ENCODE results near the gene NCBP2. TPM values are rescaled to one million over a fixed set of nuclear protein-coding genes. Genes with fewer than 3 reads are reported as not detected.
A peak's percentile ranks its signal among the peaks of the same experiment; 100 is the strongest.

Gene NCBP2
- total RNA-seq, 4 donors from 2014 or later: 18.8 to 32.9 (median 27.0) TPM

DNA sequence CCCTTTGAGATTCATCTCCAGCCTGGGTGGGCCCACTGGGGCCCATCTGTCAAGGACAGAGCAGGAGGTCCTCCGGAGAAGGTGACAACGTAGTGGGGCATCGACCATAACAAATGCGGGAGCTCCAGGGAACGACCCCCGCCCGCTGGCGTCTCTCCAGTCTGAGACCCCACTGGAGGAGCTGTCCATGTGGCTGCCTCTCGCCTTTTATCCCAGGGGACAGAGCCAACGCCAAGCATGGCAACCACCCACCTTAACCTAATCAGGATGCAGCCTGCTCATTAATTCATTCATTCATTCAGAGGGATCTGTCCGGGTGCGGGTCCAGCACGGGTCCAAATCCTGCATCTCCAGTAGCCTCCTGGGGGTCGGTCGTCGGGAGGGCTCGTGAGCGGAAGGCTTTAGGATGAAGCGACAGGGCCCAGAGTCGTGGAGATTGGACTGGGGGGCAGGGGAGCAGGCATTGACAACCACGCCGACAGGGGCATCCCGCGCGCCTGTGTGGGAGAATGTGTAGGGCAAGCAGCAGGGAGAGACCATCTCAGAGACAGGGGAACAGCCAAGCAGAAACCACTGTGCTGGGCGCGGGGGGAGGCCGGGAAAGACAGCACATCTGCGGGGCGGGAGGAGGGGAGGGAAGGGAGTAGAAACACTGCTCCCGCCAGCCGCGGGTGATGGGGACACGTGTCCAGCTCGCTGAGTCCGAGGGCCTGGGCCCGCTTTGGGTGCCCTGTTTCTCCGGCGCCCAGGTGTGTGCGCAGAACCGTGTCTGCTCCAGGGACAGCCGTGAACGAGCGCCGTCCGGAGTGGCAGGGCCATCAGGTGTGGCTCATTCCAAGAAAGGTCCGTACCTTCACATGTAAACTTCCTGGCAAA lies 24.4 kb upstream of the NCBP2 start:
- 80 to 84% methylated on average over 41 to 47 of the region's 47 CpGs for WGBS, 2 donors
- intact Hi-C loops (cut with DNase I; ENCODE audit: low total_unique reads): loop anchor here (10.0 kb wide), 1 partner anchor 132 kb away; no protein-coding TSS in a partner anchor

GRCh38 chr3:196965804-196966173 lies 23.5 kb upstream of the NCBP2 start:
- intact Hi-C loops (cut with DNase I; ENCODE audit: low total_unique reads): loop anchor here (10.0 kb wide), 1 partner anchor 131 kb away; no protein-coding TSS in a partner anchor
- 95 to 96% methylated on average over 10 of the region's 10 CpGs for WGBS, 2 donors

More for the DNA sequence above, 24.4 kb upstream of the NCBP2 start:
- TF ChIP-seq POLR2A (IDR thresholded peaks at IDR 0.05) (no peak), CTCF (IDR thresholded peaks at IDR 0.05) (no peak)
- H3K4me3 ChIP-seq (ENCODE audit: low read depth, poor library complexity, severe bottlenecking): no peak overlapping the region
- peak in 1 of 2 donors; percentile 84 for DNase-seq (ENCODE audit: low spot score in 2 of 2)

DNA sequence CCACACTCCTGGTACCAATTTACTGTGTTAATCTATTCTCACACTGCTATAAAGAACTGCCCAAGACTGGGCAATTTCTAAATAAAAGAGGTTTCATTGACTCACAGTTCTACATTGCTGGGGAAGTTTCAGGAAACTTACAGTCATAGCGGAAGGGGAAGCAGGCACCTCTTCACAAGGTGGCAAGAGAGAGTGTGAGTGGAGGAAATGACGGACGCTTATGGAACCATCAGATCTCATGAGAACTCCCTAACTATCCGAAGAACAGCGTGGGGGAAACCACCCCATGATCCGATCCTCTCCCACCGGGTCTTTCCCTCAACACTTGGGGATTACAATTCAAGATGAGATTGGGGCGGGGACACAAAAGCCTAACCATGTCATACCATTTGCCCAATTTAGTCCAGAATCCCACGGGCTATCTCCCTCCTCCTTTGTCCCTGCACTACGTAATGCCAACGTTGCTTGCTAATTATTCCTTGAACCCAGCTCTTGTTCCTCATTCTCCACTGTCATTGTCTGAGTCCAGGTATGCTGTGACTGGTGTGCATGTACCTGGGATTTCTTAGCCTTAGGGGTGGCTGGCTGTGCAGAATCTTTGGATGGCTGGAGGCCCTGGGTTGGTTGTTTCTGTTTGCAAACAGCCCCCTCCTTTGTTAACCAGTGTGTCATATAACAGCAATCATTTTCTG lies 22.9 kb upstream of the NCBP2 start:
- 91 to 92% methylated on average over 11 of the region's 11 CpGs for WGBS, 2 donors
- peak in 1 of 2 donors; percentile 23 for DNase-seq (ENCODE audit: low spot score in 2 of 2)
- intact Hi-C loops (cut with DNase I; ENCODE audit: low total_unique reads): loop anchor here (10.0 kb wide), 1 partner anchor 130 kb away; no protein-coding TSS in a partner anchor
- H3K4me3 ChIP-seq (ENCODE audit: low read depth, poor library complexity, severe bottlenecking): no peak overlapping the region
- TF ChIP-seq CTCF (IDR thresholded peaks at IDR 0.05): no peak
- TF ChIP-seq POLR2A (IDR thresholded peaks at IDR 0.05): no peak

More at GRCh38 chr3:196965804-196966173, 23.5 kb upstream of the NCBP2 start:
- H3K4me3 ChIP-seq (ENCODE audit: low read depth, poor library complexity, severe bottlenecking): no peak overlapping the region
- no peak for TF ChIP-seq CTCF (IDR thresholded peaks at IDR 0.05)
- TF ChIP-seq POLR2A (IDR thresholded peaks at IDR 0.05): no peak
- DNase-seq (ENCODE audit: low spot score in 2 of 2): peak in 1 of 2 donors; percentile 65

DNA sequence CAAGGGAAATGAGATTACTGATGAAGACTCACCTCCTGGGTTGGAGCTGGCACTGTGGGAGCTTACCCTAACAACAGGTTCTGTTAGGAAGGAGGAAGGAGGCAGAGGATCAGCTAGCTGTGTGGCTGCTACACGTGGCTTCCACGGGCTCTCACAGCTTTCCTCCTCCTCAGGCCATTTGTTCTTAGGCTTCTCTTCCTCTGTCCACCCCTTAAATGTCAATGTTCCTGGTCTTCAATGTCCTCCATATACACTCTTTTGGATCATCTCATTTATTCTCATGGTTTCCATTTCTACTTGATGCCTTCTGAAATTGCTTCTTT lies 21.3 kb upstream of the NCBP2 start:
- WGBS, 2 donors: 89 to 95% methylated on average over 2 of the region's 2 CpGs
- H3K4me3 ChIP-seq (ENCODE audit: low read depth, poor library complexity, severe bottlenecking): no peak overlapping the region
- peak in 1 of 2 donors; percentile 37 for DNase-seq (ENCODE audit: low spot score in 2 of 2)
- intact Hi-C loops (cut with DNase I; ENCODE audit: low total_unique reads): loop anchor here (10.0 kb wide), 1 partner anchor 129 kb away; no protein-coding TSS in a partner anchor
- TF ChIP-seq CTCF (IDR thresholded peaks at IDR 0.05) (no peak), POLR2A (IDR thresholded peaks at IDR 0.05) (no peak)

DNA sequence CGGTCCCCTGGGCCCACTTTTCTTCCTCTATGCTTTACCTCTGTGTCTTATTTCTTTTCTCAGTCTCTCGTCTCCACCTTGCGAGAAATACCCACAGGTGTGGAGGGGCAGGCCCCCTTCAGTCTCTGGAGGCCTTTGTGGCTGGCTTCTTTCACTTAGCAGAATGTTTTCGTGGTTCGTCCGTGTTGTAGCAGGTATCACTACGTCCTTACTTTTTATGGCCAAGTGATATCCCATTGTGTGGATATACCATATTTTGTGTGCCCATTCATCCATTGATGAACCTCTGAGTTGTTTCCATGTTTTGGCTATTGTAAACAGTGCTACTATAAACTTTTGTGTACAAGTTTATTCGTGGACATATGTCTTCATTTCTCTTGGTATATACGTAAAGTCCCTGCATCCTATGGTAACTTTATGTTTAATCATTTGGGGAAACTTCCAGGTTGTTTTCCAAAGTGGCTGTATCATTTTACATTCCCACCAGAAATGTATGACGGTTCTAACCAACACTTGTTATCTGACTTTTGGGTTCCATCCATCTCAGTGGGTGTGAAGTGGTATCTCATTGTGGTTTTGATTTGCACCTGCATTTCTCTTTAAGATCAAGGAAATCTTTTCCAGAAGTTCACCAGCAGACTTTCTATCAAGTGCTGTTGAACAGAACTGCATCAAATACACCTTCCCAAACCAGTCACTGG lies 20.8 kb upstream of the NCBP2 start:
- no peak overlapping the region for H3K4me3 ChIP-seq (ENCODE audit: low read depth, poor library complexity, severe bottlenecking)
- TF ChIP-seq CTCF (IDR thresholded peaks at IDR 0.05): no peak
- no peak for TF ChIP-seq POLR2A (IDR thresholded peaks at IDR 0.05)
- peak in 1 of 2 donors; percentile 29 for DNase-seq (ENCODE audit: low spot score in 2 of 2)
- WGBS, 2 donors: 91% methylated on average over 10 of the region's 10 CpGs
- intact Hi-C loops (cut with DNase I; ENCODE audit: low total_unique reads): loop anchor here (10.0 kb wide), 1 partner anchor 128 kb away; no protein-coding TSS in a partner anchor
